Esophagus muscularis mucosa (tissue), 3 donors: ENCODE results near the gene GUSB.

Experiments
- CTCF ChIP-seq, 3 experiments: fragments of 200-600 bp in 2 of 3; fragments of 450-650 bp in 1 of 3; sonication (generic) in 2 of 3; IDR thresholded peaks; one replicate each; pipeline ENCODE4 v1.5.1; 2017 to 2019; ENCODE audit warnings: antibody characterized with exemption in 3 of 3, mild to moderate bottlenecking in 2 of 3, moderate library complexity in 1 of 3
- POLR2AphosphoS5 ChIP-seq, 2 donors: sonication (generic); formaldehyde crosslinking; IDR thresholded peaks; one replicate each; pipeline ENCODE4 v1.6.1; 2017; ENCODE audit warnings: antibody characterized with exemption in 2 of 2

GRCh38 chr7:65924193-65924592 lies 57.8 kb downstream of the GUSB start:
- TF ChIP-seq POLR2AphosphoS5 (IDR thresholded peaks at IDR 0.05) (no peak), CTCF (IDR thresholded peaks at IDR 0.05) (no peak)
